ENCODE data around the gene TARDBP. TPM values are rescaled to one million over a fixed set of nuclear protein-coding genes. Genes with fewer than 3 reads are reported as not detected.
A peak's percentile ranks its signal among the peaks of the same experiment; 100 is the strongest.
"Not testable (repeated sequence)": the region's sequence is repeated elsewhere in the genome, so short reads cannot be mapped to it uniquely, and the experiment has no call there.

The TARDBP gene
- total RNA-seq, 2 experiments from 2014 or later: 186 to 187 TPM

DNA sequence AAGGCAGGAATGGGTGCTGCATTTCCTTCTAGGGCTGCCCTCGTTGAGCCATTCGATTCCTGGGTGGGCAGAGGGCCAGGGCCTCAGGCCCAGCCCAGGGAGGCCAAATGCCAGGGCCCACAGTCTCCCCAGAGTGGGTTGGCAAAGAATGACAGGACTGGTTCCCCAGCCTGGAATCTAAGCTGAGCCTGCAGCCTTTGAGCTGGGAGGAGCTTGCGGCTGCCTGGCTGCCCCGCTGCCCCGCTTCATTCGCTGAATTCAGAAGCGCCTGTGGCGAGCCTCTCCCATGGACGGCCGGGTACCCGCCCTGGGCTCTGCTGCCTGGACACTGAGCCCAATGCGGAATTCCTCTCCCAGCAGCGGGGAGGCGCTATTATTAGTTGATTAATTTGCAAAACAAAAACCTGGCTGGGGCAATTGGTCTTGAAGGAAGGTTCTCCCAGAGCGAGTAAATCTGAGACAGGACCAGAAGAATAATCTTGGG is 32.3 kb upstream of the TARDBP start:
- no peak for DNase-seq
- H3K4me1 Mint-ChIP-seq: no peaks in the 10 kb centered on the region
- no peak overlapping the region for H3K27ac Mint-ChIP-seq
- H3K27me3 Mint-ChIP-seq: peaks cover 19% of the 10 kb centered on the region
- no peaks in the 10 kb centered on the region for H3K36me3 Mint-ChIP-seq (ENCODE audit: low read depth)
- ChIA-PET CTCF (no interaction called here), POLR2A (interaction anchor here (0.6 kb wide), 1 partner anchor 420 kb away, joined by 3 read pairs; no protein-coding TSS in a partner anchor)
- H3K9me3 Mint-ChIP-seq: no peaks in the 10 kb centered on the region
- H3K4me3 Mint-ChIP-seq: no peak overlapping the region

DNA sequence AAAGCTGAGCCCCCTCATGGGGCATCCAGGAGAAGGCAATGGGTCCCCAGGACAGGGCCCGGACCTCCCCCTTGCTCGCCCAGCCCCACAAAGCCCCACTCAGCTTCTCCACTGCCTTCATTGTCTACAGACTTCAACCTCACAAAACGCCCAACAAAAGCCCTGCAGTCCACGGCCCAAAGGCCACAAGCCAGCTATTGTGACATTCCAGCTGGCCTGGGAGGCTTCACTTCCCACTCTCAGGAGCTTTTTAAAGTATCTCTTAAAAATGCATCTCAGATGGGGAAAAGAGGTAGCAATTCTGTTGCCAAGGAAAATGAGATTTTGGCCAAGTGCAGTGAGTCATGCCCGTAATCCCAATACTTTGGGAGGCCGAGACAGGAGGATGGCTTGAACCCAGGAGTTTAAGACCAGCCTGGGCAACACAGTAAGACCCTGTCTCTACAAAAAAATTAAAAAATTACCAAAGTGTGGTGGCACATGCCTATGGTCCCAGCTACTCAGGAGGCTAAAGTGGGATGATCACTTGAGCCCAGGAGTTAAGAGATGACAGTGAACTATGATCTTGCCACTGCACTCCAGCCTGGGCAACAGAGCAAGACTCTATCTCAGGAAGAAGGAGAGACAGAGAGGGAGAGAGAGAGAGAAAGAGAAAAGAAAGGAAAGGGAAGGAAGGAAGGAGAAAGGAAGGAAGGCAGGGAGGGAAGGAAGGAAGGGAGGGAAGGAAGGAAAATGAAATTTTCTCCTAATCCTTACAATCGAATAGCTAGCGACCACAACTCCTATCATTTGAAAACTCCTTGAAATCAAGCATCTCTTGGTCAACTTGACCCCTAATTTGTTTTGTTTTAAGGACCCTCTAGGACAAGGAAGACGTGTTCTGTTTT is 31.4 kb upstream of the TARDBP start:
- CTCF ChIA-PET: no interaction called here
- Mint-ChIP-seq H3K9me3 (no peaks in the 10 kb centered on the region), H3K36me3 (ENCODE audit: low read depth) (no peaks in the 10 kb centered on the region), H3K27ac (no peak overlapping the region), H3K4me1 (no peaks in the 10 kb centered on the region), H3K4me3 (no peak overlapping the region), H3K27me3 (peaks cover 19% of the 10 kb centered on the region)
- no peak for DNase-seq
- POLR2A ChIA-PET: no interaction called here

DNA sequence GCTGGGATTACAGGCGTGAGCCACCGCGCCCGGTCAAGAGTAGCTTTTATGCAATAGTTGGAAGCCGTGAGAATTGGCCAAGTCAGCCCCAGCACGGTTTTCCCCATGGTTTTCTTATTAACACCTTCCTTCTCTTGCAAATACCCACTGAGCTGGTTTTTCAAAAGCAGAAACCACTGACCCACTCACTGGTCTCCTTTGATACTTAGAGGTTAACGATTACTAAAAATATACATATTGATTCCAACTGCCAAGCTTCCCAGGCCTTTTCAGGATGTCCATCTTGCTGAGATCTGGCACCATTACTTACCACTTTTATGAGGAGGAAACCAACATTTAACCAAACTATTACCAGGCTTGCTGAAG is 25.9 kb upstream of the TARDBP start:
- Mint-ChIP-seq H3K4me1 (no peaks in the 10 kb centered on the region), H3K36me3 (ENCODE audit: low read depth) (no peaks in the 10 kb centered on the region), H3K9me3 (no peaks in the 10 kb centered on the region), H3K27ac (no peak overlapping the region), H3K4me3 (no peak overlapping the region), H3K27me3 (peaks cover 1% of the 10 kb centered on the region)
- no peak for DNase-seq
- ChIA-PET POLR2A (no interaction called here), CTCF (no interaction called here)

DNA sequence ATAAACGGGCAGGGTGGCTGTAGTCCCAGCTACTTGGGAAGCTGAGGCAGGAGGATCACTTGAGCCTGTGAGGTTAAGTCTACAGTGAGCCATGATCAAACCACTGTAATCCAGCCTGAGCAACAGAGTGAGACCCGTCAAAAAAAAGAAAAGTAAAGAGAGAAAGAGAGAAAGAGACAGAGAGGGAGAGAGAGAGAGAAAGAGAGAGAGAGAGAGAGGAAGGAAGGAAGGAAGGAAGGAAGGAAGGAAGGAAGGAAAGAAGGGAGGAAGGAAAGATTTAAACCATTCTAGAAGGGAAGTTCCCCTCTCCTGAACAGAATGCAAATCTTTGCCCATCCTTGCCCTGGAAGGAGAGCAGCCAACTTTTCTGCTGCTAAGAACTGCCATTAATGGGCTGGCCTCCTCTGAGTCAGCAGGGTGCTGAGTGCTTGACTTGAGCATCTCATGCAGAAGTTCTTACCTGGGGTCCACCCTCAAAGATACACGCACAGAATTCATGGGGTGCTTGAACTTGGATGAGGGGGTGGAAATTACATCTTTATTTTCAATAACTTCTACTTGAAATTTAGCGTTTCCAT is 24.5 kb upstream of the TARDBP start:
- no peaks in the 10 kb centered on the region for H3K36me3 Mint-ChIP-seq (ENCODE audit: low read depth)
- no peaks in the 10 kb centered on the region for H3K9me3 Mint-ChIP-seq
- no peak overlapping the region for H3K4me3 Mint-ChIP-seq
- no peak for DNase-seq
- no peaks in the 10 kb centered on the region for H3K4me1 Mint-ChIP-seq
- POLR2A ChIA-PET: no interaction called here
- H3K27ac Mint-ChIP-seq: no peak overlapping the region
- CTCF ChIA-PET: no interaction called here
- peaks cover 3% of the 10 kb centered on the region for H3K27me3 Mint-ChIP-seq

DNA sequence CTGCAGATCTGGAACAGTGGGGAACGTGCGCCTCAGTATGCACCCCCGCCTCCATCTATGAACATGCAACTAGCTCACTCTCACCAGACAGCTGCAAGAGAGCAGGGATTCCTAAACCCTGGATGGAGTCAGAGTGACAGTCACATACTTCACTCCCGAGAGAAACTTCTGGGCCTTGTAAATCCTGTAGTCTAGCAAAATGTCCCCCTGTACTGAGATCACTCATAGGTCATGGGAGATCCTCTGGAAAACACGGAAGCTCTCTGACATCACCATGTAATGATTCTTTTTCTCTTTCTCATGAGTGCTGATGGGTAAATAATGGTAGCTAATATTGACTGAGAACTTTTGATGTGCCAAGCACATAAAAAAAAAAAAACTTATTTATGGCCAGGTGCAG is 23.4 kb upstream of the TARDBP start:
- H3K36me3 Mint-ChIP-seq (ENCODE audit: low read depth): no peaks in the 10 kb centered on the region
- no peak overlapping the region for H3K27ac Mint-ChIP-seq
- H3K4me1 Mint-ChIP-seq: no peaks in the 10 kb centered on the region
- H3K4me3 Mint-ChIP-seq: no peak overlapping the region
- no peak for DNase-seq
- no peaks in the 10 kb centered on the region for H3K9me3 Mint-ChIP-seq
- peaks cover 3% of the 10 kb centered on the region for H3K27me3 Mint-ChIP-seq
- CTCF ChIA-PET: interaction anchor here (0.6 kb wide), 2 partner anchors 14 to 218 kb away, joined by 3 to 4 read pairs; no protein-coding TSS in a partner anchor
- POLR2A ChIA-PET: no interaction called here

DNA sequence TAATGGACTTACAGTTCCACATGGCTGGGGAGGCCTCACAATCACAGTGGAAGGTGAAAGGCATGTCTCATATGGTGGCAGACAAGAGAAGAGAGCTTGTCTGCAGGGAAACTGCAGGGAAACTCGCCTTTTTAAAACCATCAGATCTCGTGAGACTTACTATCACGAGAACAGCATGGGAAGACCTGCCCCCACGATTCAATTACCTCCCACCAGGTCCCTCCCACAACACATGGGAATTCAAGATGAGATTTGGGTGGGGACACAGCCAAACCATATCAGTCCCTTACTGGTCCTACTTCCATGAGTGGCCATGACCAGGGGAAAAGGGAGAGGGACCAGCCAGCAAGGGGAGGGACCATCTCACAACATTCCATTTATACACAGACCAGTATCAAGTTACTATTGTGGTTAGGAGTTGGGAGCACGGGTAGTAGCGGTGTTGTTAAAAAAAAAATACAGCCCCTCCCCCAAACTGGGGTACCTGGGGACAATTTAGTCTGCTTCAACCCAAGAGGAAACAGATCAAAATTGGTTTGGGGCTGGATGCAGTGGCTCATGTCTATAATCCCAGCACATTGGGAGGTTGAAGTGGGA is 22.4 kb upstream of the TARDBP start:
- POLR2A ChIA-PET; DNase-seq; H3K4me1 Mint-ChIP-seq; H3K27me3 Mint-ChIP-seq; H3K9me3 Mint-ChIP-seq; H3K36me3 Mint-ChIP-seq (ENCODE audit: low read depth); H3K4me3 Mint-ChIP-seq; H3K27ac Mint-ChIP-seq: not testable (repeated sequence)
- CTCF ChIA-PET: interaction anchor here (0.6 kb wide), 2 partner anchors 15 to 219 kb away, joined by 3 to 4 read pairs; no protein-coding TSS in a partner anchor

DNA sequence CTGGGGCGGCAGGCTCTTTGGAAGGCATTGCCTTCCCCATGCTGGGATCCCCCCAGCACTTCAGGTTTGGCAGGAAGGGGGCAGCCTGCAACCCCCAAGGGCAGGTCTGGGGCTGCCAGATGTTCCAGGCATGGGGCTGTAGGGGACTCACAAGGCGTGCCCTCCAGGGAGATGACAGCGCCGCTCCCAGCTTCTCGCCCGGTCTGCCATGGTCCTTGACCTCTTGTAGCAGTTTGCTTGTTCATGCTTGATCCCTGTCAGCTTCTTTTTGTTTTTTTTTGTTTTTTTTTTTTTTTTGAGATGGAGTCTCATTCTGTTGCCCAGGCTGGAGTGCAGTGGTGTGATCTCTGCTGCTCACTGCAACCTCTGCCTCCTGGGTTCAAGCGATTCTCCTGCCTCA is 21.6 kb upstream of the TARDBP start:
- Mint-ChIP-seq H3K4me3 (no peak overlapping the region), H3K27me3 (peaks cover 3% of the 10 kb centered on the region), H3K9me3 (no peaks in the 10 kb centered on the region), H3K27ac (no peak overlapping the region), H3K36me3 (ENCODE audit: low read depth) (no peaks in the 10 kb centered on the region), H3K4me1 (no peaks in the 10 kb centered on the region)
- no peak for DNase-seq
- ChIA-PET POLR2A (no interaction called here), CTCF (interaction anchor here (0.8 kb wide), 1 partner anchor 254 kb away, joined by 3 read pairs; no protein-coding TSS in a partner anchor)

DNA sequence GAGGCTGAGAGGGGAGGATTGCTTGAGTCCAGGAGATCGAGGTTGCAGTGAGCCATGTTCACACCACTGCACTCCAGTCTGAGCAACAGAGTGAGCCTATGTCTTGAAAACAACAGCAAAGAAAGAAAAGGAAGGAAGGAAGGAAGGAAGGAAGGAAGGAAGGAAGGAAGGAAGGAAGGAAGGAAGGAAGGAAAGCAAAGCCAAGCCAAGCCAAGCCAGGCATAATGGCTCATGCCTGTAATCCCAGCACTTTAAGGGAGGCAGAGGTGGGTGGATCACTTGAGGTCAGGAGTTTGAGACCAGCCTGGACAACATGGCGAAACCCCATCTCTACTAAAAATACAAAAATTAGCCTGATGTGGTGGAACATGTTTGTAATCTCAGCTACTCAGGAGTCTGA is 20.4 kb upstream of the TARDBP start:
- POLR2A ChIA-PET; H3K9me3 Mint-ChIP-seq; H3K4me1 Mint-ChIP-seq; H3K27ac Mint-ChIP-seq; H3K4me3 Mint-ChIP-seq; H3K27me3 Mint-ChIP-seq; DNase-seq; CTCF ChIA-PET; H3K36me3 Mint-ChIP-seq (ENCODE audit: low read depth): not testable (repeated sequence)

DNA sequence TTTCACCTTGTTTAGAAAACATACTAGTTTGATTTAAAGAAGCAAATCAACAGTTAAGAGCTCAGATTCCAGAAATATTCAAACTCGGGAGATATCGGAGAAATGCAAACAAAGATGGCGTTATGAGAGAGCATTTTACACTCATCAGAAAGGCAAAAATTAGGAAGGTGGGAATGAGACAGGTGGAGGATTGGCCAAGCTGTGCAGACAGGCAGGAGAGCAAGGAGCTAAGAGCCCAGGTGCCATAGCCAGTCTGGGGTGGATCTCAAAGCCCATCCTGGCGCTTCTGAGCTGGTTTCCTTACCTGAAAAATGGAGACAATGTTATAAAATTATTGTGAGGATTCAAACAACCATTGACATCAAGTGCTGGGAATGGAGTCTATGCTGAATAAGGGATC is 19.6 kb upstream of the TARDBP start:
- no peak for DNase-seq
- no peak overlapping the region for H3K4me3 Mint-ChIP-seq
- no peaks in the 10 kb centered on the region for H3K4me1 Mint-ChIP-seq
- no peaks in the 10 kb centered on the region for H3K9me3 Mint-ChIP-seq
- no peaks in the 10 kb centered on the region for H3K36me3 Mint-ChIP-seq (ENCODE audit: low read depth)
- peaks cover 3% of the 10 kb centered on the region for H3K27me3 Mint-ChIP-seq
- ChIA-PET POLR2A (no interaction called here), CTCF (interaction anchor here (1.6 kb wide), 1 partner anchor 29 kb away, joined by 4 read pairs; no protein-coding TSS in a partner anchor)
- H3K27ac Mint-ChIP-seq: no peak overlapping the region

DNA sequence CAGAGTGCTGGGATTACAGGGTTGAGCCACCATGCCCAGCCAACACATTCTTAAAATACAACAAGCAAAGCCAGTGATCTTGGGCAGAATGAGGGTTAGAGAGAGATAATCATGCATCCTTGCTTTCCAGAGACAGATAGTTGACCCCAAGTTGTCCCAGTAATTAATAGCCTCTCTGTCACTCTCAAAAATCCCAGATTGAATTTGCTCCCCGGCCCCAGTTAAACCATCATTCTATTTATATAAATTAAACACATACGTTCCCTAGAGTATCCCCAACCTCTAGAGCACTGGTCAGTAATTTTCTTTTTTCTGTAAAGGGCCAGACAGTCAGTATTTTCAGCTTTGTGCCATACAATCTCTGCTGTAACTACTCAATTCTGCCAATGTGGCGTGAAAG is 16.4 kb upstream of the TARDBP start:
- CTCF ChIA-PET: no interaction called here
- H3K9me3 Mint-ChIP-seq: peaks cover 8% of the 10 kb centered on the region

DNA sequence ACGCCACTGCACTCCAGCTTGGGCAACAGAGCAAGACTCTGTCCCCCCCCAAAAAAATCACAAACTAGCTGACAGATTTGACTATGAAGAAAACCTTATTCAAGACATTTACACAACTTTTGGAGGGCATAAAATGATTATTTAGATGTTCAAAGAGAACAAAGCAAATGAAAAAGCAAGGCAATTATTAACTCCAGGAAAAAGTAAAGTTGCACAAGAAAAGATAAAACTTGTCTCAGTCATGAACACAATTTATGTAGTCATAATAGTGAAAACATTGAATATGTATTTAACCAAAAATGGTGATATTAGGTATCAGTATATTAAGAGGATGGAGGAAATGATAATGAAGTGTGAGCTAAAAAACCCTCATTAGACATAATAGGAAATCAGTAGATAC is 11.9 kb upstream of the TARDBP start:
- ChIA-PET CTCF (interaction anchor here (0.5 kb wide), 1 partner anchor 758 kb away, joined by 3 read pairs; no protein-coding TSS in a partner anchor), POLR2A (no interaction called here)
- peaks cover 8% of the 10 kb centered on the region for H3K9me3 Mint-ChIP-seq
- no peak for DNase-seq
- H3K27ac Mint-ChIP-seq: no peak overlapping the region
- H3K27me3 Mint-ChIP-seq: peaks cover 2% of the 10 kb centered on the region
- peaks cover 2% of the 10 kb centered on the region for H3K36me3 Mint-ChIP-seq (ENCODE audit: low read depth)
- H3K4me3 Mint-ChIP-seq: no peak overlapping the region
- H3K4me1 Mint-ChIP-seq: no peaks in the 10 kb centered on the region

More for the DNA sequence above, 16.4 kb upstream of the TARDBP start:
- Mint-ChIP-seq H3K36me3 (ENCODE audit: low read depth) (peaks cover 2% of the 10 kb centered on the region), H3K27me3 (peaks cover 4% of the 10 kb centered on the region), H3K27ac (no peak overlapping the region), H3K4me1 (no peaks in the 10 kb centered on the region), H3K4me3 (no peak overlapping the region)
- POLR2A ChIA-PET: no interaction called here
- DNase-seq: no peak

DNA sequence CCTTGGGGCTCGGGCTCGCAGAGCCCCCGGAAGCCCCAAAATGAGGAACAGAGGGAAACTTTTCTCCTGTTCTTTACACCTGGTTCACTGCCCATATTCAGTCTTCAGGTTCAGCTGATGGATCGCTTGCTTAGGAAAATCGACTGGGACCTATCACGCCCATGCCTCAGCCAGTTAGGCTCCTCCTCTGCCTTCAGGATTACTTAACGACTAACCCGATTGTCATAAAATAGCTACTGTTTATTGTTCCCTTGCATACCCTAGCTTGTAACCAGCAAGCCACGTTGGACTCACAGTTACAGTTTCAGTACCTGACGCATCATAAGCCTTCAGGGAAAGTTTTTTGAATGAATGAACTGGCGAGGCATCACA is 692 bp downstream of the TARDBP start:
- peak overlapping the region; percentile 80 for H3K4me3 Mint-ChIP-seq
- peaks cover 33% of the 10 kb centered on the region for H3K36me3 Mint-ChIP-seq (ENCODE audit: low read depth)
- H3K27ac Mint-ChIP-seq: peak overlapping the region; percentile 74
- peaks cover 30% of the 10 kb centered on the region for H3K4me1 Mint-ChIP-seq
- no peaks in the 10 kb centered on the region for H3K9me3 Mint-ChIP-seq
- DNase-seq: no peak
- CTCF ChIA-PET: interaction anchor here (0.6 kb wide), 1 partner anchor 1058 kb away, joined by 4 read pairs; no protein-coding TSS in a partner anchor
- POLR2A ChIA-PET: no interaction called here
- H3K27me3 Mint-ChIP-seq: no peaks in the 10 kb centered on the region

DNA sequence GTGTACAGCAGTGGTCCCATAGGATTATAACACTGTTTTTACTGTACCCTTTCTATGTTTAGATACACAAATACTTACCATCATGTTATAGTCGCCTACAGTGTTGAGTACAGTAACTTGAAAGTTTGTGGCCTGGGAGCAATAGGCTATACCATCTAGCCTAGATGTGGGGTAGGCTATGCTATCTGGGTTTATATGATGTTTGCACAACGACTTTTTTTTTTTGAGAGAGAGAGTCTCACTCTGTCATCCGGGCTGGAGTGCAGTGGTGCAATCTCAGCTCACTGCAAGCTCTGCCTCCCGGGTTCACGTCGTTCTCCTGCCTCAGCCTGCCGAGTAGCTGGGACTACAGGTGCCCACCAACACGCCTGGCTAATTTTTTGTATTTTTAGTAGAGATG is 6.9 kb downstream of the TARDBP start:
- H3K4me3 Mint-ChIP-seq, H3K9me3 Mint-ChIP-seq, DNase-seq, CTCF ChIA-PET, H3K27ac Mint-ChIP-seq, POLR2A ChIA-PET, H3K27me3 Mint-ChIP-seq: not testable (repeated sequence)
- Mint-ChIP-seq H3K36me3 (ENCODE audit: low read depth) (peaks cover 67% of the 10 kb centered on the region), H3K4me1 (peaks cover 33% of the 10 kb centered on the region)

Measured in activated CD4-positive, alpha-beta T cell treated with anti-CD3 and anti-CD28 coated beads, Interleukin-2, amount 10 ng/mL, durations not matched to agents 7 days and 5 days (primary cell).